SK-N-SH (cell line): ENCODE results near the gene SFTPA2.

Experiments used
- EP300 ChIP-seq, 2 experiments: IDR thresholded peaks; 2 replicates each; pipeline versions ENCODE4 v1.4.0 to v1.6.1; 2012; ENCODE audit warnings: borderline replicate concordance in 1 of 2, low read depth in 1 of 2, low read length in 1 of 2
- GABPA ChIP-seq: IDR thresholded peaks from 2 replicates; pipeline ENCODE4 v1.4.0; 2012; ENCODE audit warnings: low read depth, mild to moderate bottlenecking
- JUND ChIP-seq: IDR thresholded peaks from 2 replicates; pipeline ENCODE4 v1.4.0; 2012
- POLR2AphosphoS5 ChIP-seq: IDR thresholded peaks from 2 replicates; pipeline ENCODE4 v1.6.1; 2012; ENCODE audit warnings: low read depth, low read length
- RAD21 ChIP-seq: IDR thresholded peaks from 2 replicates; pipeline ENCODE4 v1.6.1; 2012; ENCODE audit warnings: mild to moderate bottlenecking, low read length
- RFX5 ChIP-seq: IDR thresholded peaks from 2 replicates; pipeline ENCODE4 v1.6.1; 2012; ENCODE audit warnings: mild to moderate bottlenecking, improper control_type of control experiment, low read length
- SIN3A ChIP-seq: IDR thresholded peaks from 2 replicates; pipeline ENCODE4 v1.6.1; 2012; ENCODE audit warnings: low read depth, mild to moderate bottlenecking, low read length, moderate library complexity, borderline replicate concordance
- SMC3 ChIP-seq: IDR thresholded peaks from 2 replicates; pipeline ENCODE4 v1.6.1; 2012; ENCODE audit warnings: low read depth, low read length, improper control_type of control experiment
- TEAD4 ChIP-seq: IDR thresholded peaks from 2 replicates; pipeline ENCODE4 v1.4.0; 2012; ENCODE audit warnings: mild to moderate bottlenecking, borderline replicate concordance; ENCODE audit not compliant: insufficient read depth
- TF ChIP-seq, protein P1 (sequence below): IDR thresholded peaks from 2 replicates; pipeline ENCODE4; 2012
- TF ChIP-seq, protein P2 (sequence below): IDR thresholded peaks from 2 replicates; pipeline ENCODE4 v1.6.1; 2012; ENCODE audit warnings: mild to moderate bottlenecking, low read depth, low read length, moderate library complexity
- TF ChIP-seq, protein P3 (sequence below): fragments of 200-600 bp; sonication (generic); IDR thresholded peaks from 2 replicates; pipeline ENCODE4 v1.6.1; 2017; ENCODE audit warnings: antibody characterized with exemption, mild to moderate bottlenecking, moderate library complexity
- TF ChIP-seq, protein P4 (sequence below): fragments of 150-350 bp; IDR thresholded peaks from 2 replicates; pipeline ENCODE4 v1.6.1; 2016; ENCODE audit warnings: mild to moderate bottlenecking, low read depth, low read length

GRCh38 chr10:79581044-79581443, 20.8 kb upstream of the SFTPA2 start:
- TF ChIP-seq, protein P1, sequence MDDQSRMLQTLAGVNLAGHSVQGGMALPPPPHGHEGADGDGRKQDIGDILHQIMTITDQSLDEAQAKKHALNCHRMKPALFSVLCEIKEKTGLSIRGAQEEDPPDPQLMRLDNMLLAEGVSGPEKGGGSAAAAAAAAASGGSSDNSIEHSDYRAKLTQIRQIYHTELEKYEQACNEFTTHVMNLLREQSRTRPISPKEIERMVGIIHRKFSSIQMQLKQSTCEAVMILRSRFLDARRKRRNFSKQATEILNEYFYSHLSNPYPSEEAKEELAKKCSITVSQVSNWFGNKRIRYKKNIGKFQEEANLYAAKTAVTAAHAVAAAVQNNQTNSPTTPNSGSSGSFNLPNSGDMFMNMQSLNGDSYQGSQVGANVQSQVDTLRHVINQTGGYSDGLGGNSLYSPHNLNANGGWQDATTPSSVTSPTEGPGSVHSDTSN, result no peak
- TF ChIP-seq, protein P2, sequence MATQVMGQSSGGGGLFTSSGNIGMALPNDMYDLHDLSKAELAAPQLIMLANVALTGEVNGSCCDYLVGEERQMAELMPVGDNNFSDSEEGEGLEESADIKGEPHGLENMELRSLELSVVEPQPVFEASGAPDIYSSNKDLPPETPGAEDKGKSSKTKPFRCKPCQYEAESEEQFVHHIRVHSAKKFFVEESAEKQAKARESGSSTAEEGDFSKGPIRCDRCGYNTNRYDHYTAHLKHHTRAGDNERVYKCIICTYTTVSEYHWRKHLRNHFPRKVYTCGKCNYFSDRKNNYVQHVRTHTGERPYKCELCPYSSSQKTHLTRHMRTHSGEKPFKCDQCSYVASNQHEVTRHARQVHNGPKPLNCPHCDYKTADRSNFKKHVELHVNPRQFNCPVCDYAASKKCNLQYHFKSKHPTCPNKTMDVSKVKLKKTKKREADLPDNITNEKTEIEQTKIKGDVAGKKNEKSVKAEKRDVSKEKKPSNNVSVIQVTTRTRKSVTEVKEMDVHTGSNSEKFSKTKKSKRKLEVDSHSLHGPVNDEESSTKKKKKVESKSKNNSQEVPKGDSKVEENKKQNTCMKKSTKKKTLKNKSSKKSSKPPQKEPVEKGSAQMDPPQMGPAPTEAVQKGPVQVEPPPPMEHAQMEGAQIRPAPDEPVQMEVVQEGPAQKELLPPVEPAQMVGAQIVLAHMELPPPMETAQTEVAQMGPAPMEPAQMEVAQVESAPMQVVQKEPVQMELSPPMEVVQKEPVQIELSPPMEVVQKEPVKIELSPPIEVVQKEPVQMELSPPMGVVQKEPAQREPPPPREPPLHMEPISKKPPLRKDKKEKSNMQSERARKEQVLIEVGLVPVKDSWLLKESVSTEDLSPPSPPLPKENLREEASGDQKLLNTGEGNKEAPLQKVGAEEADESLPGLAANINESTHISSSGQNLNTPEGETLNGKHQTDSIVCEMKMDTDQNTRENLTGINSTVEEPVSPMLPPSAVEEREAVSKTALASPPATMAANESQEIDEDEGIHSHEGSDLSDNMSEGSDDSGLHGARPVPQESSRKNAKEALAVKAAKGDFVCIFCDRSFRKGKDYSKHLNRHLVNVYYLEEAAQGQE, result no peak
- TF ChIP-seq, protein P3, sequence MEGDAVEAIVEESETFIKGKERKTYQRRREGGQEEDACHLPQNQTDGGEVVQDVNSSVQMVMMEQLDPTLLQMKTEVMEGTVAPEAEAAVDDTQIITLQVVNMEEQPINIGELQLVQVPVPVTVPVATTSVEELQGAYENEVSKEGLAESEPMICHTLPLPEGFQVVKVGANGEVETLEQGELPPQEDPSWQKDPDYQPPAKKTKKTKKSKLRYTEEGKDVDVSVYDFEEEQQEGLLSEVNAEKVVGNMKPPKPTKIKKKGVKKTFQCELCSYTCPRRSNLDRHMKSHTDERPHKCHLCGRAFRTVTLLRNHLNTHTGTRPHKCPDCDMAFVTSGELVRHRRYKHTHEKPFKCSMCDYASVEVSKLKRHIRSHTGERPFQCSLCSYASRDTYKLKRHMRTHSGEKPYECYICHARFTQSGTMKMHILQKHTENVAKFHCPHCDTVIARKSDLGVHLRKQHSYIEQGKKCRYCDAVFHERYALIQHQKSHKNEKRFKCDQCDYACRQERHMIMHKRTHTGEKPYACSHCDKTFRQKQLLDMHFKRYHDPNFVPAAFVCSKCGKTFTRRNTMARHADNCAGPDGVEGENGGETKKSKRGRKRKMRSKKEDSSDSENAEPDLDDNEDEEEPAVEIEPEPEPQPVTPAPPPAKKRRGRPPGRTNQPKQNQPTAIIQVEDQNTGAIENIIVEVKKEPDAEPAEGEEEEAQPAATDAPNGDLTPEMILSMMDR, result no peak
- TF ChIP-seq TEAD4 (no peak), RAD21 (no peak), SIN3A (no peak), SMC3 (no peak), RFX5 (no peak), JUND (no peak), EP300 (IDR thresholded peaks at IDR 0.05; ENCODE audit: borderline replicate concordance in 1 of 2, low read depth in 1 of 2, low read length in 1 of 2) (no peak), POLR2AphosphoS5 (no peak), GABPA (no peak)
- TF ChIP-seq, protein P4, sequence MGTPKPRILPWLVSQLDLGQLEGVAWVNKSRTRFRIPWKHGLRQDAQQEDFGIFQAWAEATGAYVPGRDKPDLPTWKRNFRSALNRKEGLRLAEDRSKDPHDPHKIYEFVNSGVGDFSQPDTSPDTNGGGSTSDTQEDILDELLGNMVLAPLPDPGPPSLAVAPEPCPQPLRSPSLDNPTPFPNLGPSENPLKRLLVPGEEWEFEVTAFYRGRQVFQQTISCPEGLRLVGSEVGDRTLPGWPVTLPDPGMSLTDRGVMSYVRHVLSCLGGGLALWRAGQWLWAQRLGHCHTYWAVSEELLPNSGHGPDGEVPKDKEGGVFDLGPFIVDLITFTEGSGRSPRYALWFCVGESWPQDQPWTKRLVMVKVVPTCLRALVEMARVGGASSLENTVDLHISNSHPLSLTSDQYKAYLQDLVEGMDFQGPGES, result no peak
